Spleen (tissue), 7 donors: ENCODE results near the gene ITIH3.

ENCODE experiments used
- POLR2AphosphoS5 ChIP-seq, 3 donors: sonication (generic); formaldehyde crosslinking; IDR thresholded peaks; one replicate each; pipeline ENCODE4 v1.5.1; 2017; ENCODE audit warnings: antibody characterized with exemption in 3 of 3
- TF ChIP-seq, protein P1 (sequence below), 11 experiments: fragments of 200-600 bp in 7 of 11; fragments of 450-650 bp in 4 of 11; sonication (generic) in 4 of 11; IDR thresholded peaks in 8 of 11; conservative IDR thresholded peaks in 3 of 11; 1 replicate in 7 of 11; 2 replicates in 4 of 11; pipeline versions ENCODE4 v1.4.0 to v1.8.0; 2016 to 2021; ENCODE audit warnings: antibody characterized with exemption in 11 of 11, inconsistent platforms in 4 of 11, mild to moderate bottlenecking in 1 of 11
- donor health status: DM: no; HTN: no; CAD: no; lungs with moderate emphysema.
- donor health status: DM: no; HTN: no; CAD: no.
- donor health status: DM: no; HTN: no; CAD: no.

DNA sequence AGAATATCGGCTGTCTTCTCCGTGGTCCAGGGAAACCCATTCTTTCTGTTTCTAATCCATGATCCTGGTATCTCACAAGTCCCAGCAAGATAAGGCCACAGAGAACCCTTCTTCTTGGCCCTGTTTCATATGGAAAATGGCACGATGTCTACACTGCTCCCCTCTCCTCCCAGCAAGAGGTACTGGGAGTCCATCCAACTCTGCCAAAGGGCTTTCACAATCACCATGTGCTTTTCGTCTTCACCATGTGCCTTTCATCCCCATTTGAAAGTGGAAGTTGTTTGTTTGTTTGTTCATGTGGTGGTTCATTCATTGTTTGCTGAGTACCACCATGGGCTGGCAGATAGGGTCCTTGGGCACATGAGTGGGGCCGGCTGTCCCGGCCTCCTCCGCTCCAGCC is 5.5 kb downstream of the ITIH3 start:
- TF ChIP-seq, protein P1, sequence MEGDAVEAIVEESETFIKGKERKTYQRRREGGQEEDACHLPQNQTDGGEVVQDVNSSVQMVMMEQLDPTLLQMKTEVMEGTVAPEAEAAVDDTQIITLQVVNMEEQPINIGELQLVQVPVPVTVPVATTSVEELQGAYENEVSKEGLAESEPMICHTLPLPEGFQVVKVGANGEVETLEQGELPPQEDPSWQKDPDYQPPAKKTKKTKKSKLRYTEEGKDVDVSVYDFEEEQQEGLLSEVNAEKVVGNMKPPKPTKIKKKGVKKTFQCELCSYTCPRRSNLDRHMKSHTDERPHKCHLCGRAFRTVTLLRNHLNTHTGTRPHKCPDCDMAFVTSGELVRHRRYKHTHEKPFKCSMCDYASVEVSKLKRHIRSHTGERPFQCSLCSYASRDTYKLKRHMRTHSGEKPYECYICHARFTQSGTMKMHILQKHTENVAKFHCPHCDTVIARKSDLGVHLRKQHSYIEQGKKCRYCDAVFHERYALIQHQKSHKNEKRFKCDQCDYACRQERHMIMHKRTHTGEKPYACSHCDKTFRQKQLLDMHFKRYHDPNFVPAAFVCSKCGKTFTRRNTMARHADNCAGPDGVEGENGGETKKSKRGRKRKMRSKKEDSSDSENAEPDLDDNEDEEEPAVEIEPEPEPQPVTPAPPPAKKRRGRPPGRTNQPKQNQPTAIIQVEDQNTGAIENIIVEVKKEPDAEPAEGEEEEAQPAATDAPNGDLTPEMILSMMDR (IDR thresholded peaks at IDR 0.05 in 8 of 11, conservative IDR thresholded peaks at IDR 0.05 in 3 of 11), result no peak
- TF ChIP-seq POLR2AphosphoS5 (IDR thresholded peaks at IDR 0.05), result peak in 1 of 3 donors; percentile 28
